ENCODE results near the gene FGR.

FGR gene

DNA sequence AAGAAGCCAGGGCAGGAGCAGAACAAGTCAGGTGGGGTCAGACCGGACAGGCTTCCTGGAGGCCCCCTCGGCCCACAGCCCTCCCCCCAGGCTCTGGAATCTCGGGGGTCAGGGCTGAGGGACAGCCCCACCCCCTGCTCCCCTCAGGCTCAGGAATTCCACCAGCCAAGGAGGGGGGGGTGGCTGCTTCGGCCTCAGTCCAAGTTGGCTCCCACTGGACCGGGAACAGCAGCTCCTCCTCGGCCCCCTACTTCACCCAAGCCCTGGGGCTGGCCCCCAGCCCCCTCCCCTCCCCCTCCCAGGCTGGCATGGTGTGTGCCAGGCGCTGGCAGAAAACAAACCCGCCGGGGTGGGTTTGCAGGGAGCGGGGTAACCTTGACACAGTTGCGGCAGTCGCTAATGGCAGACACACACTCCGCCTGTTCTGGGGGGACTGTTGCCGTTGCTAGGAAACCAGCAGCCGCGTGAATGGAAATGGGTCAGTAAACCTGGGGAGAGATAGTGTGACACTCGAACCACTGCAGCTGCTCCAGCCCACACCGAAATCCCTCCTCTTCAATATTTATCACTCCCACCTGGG, 63.5 kb downstream of the FGR start:
- Histone ChIP-seq H3K9me3 (ENCODE audit: insufficient read depth, low read length) (no peaks in the 10 kb centered on the region), H3K9ac (ENCODE audit: low read length) (no peak overlapping the region), H4K20me1 (ENCODE audit: low read depth, low read length) (no peaks in the 10 kb centered on the region), H3F3A (ENCODE audit: insufficient read depth) (peaks cover 6% of the 10 kb centered on the region; the same call in 1 of the 2 replicates), H3K36me3 (ENCODE audit: low read length) (no peaks in the 10 kb centered on the region), H2AFZ (ENCODE audit: low read depth, low read length, severe bottlenecking) (no peak overlapping the region), H3K4me2 (ENCODE audit: low read depth, low read length, poor library complexity, severe bottlenecking) (no peak overlapping the region), H3K79me2 (ENCODE audit: insufficient read depth, low read length) (no peaks in the 10 kb centered on the region), H3K9me2 (replicated peaks; ENCODE audit: insufficient read depth, low read length) (no peaks in the 10 kb centered on the region), H3K4me3 (ENCODE audit: insufficient read depth, low read length, poor library complexity, severe bottlenecking) (no peak overlapping the region), H3K27ac (ENCODE audit: low read depth, low read length) (no peak overlapping the region), H3K27me3 (ENCODE audit: low read length) (no peaks in the 10 kb centered on the region)
- TF ChIP-seq EZH2phosphoT487 (conservative IDR thresholded peaks at IDR 0.05; ENCODE audit: low read length): no peak
- TF ChIP-seq, protein P1, sequence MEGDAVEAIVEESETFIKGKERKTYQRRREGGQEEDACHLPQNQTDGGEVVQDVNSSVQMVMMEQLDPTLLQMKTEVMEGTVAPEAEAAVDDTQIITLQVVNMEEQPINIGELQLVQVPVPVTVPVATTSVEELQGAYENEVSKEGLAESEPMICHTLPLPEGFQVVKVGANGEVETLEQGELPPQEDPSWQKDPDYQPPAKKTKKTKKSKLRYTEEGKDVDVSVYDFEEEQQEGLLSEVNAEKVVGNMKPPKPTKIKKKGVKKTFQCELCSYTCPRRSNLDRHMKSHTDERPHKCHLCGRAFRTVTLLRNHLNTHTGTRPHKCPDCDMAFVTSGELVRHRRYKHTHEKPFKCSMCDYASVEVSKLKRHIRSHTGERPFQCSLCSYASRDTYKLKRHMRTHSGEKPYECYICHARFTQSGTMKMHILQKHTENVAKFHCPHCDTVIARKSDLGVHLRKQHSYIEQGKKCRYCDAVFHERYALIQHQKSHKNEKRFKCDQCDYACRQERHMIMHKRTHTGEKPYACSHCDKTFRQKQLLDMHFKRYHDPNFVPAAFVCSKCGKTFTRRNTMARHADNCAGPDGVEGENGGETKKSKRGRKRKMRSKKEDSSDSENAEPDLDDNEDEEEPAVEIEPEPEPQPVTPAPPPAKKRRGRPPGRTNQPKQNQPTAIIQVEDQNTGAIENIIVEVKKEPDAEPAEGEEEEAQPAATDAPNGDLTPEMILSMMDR (IDR thresholded peaks at IDR 0.05; ENCODE audit: insufficient read depth, low read length, poor library complexity, severe bottlenecking): no peak

DNA sequence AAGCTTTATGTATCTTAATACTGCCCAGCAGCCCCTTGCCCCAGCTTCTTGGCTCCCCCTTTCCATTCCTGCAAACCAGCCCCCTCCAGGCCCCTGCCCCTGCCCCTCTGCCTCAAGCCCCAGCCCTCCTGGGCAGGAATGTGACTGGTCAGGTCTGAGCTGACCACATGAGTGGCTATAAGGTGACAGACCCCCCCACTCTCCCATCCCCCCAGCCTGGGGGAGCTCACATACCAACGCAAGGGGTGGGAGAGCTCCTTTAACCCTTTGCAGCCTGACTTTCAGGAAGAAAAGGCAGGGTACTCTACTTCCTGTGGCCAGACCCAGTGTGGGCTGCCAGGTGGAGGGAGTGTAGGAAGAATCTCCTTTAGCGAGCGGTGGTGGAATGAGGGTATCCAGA, 64.2 kb downstream of the FGR start:
- no peak overlapping the region for H3K4me2 ChIP-seq (ENCODE audit: low read depth, low read length, poor library complexity, severe bottlenecking)
- H3K4me3 ChIP-seq (ENCODE audit: insufficient read depth, low read length, poor library complexity, severe bottlenecking): no peak overlapping the region
- H3K9me2 ChIP-seq (replicated peaks; ENCODE audit: insufficient read depth, low read length): no peaks in the 10 kb centered on the region
- TF ChIP-seq, protein P1 (IDR thresholded peaks at IDR 0.05; ENCODE audit: insufficient read depth, low read length, poor library complexity, severe bottlenecking): no peak
- TF ChIP-seq EZH2phosphoT487 (conservative IDR thresholded peaks at IDR 0.05; ENCODE audit: low read length): no peak
- no peaks in the 10 kb centered on the region for H3K9me3 ChIP-seq (ENCODE audit: insufficient read depth, low read length)
- peaks cover 6% of the 10 kb centered on the region; the same call in 1 of the 2 replicates for H3F3A ChIP-seq (ENCODE audit: insufficient read depth)
- no peaks in the 10 kb centered on the region for H3K36me3 ChIP-seq (ENCODE audit: low read length)
- H3K79me2 ChIP-seq (ENCODE audit: insufficient read depth, low read length): no peaks in the 10 kb centered on the region
- H3K27me3 ChIP-seq (ENCODE audit: low read length): no peaks in the 10 kb centered on the region
- no peak overlapping the region for H3K9ac ChIP-seq (ENCODE audit: low read length)
- no peak overlapping the region for H3K27ac ChIP-seq (ENCODE audit: low read depth, low read length)
- H4K20me1 ChIP-seq (ENCODE audit: low read depth, low read length): no peaks in the 10 kb centered on the region
- no peak overlapping the region for H2AFZ ChIP-seq (ENCODE audit: low read depth, low read length, severe bottlenecking)

DNA sequence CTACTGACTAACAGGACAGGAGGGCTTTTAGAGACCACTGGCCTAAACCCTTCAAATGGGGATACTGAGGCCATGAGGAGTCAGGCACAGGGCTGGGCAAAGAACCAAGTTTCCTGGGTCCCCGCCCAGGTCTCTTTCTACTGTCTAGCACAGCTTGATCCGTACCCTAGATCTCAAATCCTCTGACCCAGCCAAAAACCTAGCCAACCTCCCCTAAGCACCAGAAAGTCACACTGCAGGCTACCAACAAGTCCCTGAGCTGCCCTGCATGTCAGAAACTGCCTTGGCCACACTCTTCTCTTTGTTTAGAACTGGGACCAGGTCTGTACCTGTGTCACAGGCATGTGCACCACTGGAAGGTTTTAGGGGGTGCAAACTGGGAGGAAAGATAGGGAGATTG, 64.6 kb downstream of the FGR start:
- Histone ChIP-seq H4K20me1 (ENCODE audit: low read depth, low read length) (no peaks in the 10 kb centered on the region), H3K79me2 (ENCODE audit: insufficient read depth, low read length) (no peaks in the 10 kb centered on the region), H3K4me2 (ENCODE audit: low read depth, low read length, poor library complexity, severe bottlenecking) (no peak overlapping the region), H3K9ac (ENCODE audit: low read length) (no peak overlapping the region), H2AFZ (ENCODE audit: low read depth, low read length, severe bottlenecking) (no peak overlapping the region), H3K4me3 (ENCODE audit: insufficient read depth, low read length, poor library complexity, severe bottlenecking) (no peak overlapping the region), H3K9me3 (ENCODE audit: insufficient read depth, low read length) (no peaks in the 10 kb centered on the region), H3K27ac (ENCODE audit: low read depth, low read length) (no peak overlapping the region), H3F3A (ENCODE audit: insufficient read depth) (peaks cover 6% of the 10 kb centered on the region; the same call in 1 of the 2 replicates), H3K27me3 (ENCODE audit: low read length) (no peaks in the 10 kb centered on the region), H3K36me3 (ENCODE audit: low read length) (no peaks in the 10 kb centered on the region), H3K9me2 (replicated peaks; ENCODE audit: insufficient read depth, low read length) (no peaks in the 10 kb centered on the region)
- no peak for TF ChIP-seq EZH2phosphoT487 (conservative IDR thresholded peaks at IDR 0.05; ENCODE audit: low read length)
- TF ChIP-seq, protein P1 (IDR thresholded peaks at IDR 0.05; ENCODE audit: insufficient read depth, low read length, poor library complexity, severe bottlenecking): no peak

Data from SU-DHL-6 (cell line).